Measurements from ENCODE around the gene EVC2. TPM values are rescaled to one million over a fixed set of nuclear protein-coding genes. Genes with fewer than 3 reads are reported as not detected.

Gene EVC2
- polyA plus RNA-seq, 3 donors: 0.04 to 0.12 (median 0.08) TPM

DNA sequence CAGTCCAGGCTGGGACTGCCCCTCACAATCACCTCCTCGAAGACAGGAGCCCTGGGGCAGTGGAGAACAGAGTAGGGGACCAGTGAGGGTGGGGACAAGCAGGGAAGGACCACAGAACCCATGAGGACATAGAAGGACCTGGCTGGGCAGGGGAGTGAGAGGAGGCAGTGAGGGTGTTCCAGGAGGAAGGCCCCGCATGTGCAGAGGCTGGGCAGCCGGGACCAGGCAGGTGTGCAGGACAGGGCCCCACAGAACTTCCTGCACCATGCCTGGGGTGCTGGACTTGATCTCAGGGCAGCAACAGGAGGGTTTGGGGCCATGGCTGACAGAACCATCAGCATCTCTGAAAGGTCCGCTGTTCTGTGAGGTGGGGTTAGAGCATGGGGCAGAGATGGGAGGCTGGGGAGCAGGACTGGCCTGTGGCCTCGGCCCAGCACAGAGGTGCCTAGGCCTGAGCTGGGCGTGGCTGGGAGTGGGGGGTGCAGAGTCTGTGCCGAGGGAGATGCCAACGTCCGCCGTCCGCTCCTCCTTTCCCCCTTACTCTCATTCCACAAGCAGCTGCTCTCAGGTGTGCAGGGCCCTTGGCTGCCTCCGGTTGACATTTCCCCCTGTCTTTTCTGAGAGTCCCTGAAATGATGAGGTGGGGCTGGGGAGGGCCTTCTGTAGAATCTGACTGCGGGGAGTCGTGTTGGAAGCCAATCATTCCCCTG lies 43.5 kb upstream of the EVC2 start:
- no peak for DNase-seq
- H3K27ac ChIP-seq (ENCODE audit: low read depth in 1 of 2, low read length in 2 of 2): no peak overlapping the region
- no peaks in the 10 kb centered on the region for H3K27me3 ChIP-seq (ENCODE audit: control insufficient read depth in 2 of 2, insufficient read depth in 2 of 2, low read length in 2 of 2)
- H3K27ac Mint-ChIP-seq: no peak overlapping the region
- no peak overlapping the region for H3K4me3 Mint-ChIP-seq
- no peak overlapping the region for H3K9ac ChIP-seq (ENCODE audit: insufficient read depth, low read length, poor library complexity, severe bottlenecking)
- peaks cover 0 to under 1% (median 0%) of the 10 kb centered on the region in 3 donors for H3K27me3 Mint-ChIP-seq (ENCODE audit: low read depth in 3 of 3)
- H3K36me3 Mint-ChIP-seq: no peaks in the 10 kb centered on the region
- peaks cover 0 to 2% (median 0%) of the 10 kb centered on the region in 7 donors for H3K9me3 Mint-ChIP-seq
- no peaks in the 10 kb centered on the region for H3K9me3 ChIP-seq (replicated peaks in 1 of 2; ENCODE audit: control insufficient read depth in 1 of 2, insufficient read depth in 1 of 2, low read length in 2 of 2)
- no peaks in the 10 kb centered on the region for H3K4me1 ChIP-seq (ENCODE audit: control insufficient read depth in 1 of 2, insufficient read depth in 2 of 2, low read length in 2 of 2)
- no peaks in the 10 kb centered on the region for H3K4me1 Mint-ChIP-seq
- no peak overlapping the region for H3K4me3 ChIP-seq (replicated peaks in 1 of 3; ENCODE audit: low read depth in 2 of 3, low read length in 3 of 3)
- H4K20me1 ChIP-seq (ENCODE audit: insufficient read depth, low read length): no peaks in the 10 kb centered on the region
- no peaks in the 10 kb centered on the region for H3K36me3 ChIP-seq (replicated peaks in 1 of 2; ENCODE audit: control insufficient read depth in 1 of 2, insufficient read depth in 2 of 2, low read length in 2 of 2)
- intact Hi-C loops (cut with micrococcal nuclease): no loop called here
- no peak overlapping the region for H2AFZ ChIP-seq (ENCODE audit: insufficient read depth, low read depth, low read length, poor library complexity, severe bottlenecking)
- 75% methylated on average over 4 of the region's 14 CpGs for WGBS (ENCODE audit: insufficient coverage)
- TF ChIP-seq, protein P1, sequence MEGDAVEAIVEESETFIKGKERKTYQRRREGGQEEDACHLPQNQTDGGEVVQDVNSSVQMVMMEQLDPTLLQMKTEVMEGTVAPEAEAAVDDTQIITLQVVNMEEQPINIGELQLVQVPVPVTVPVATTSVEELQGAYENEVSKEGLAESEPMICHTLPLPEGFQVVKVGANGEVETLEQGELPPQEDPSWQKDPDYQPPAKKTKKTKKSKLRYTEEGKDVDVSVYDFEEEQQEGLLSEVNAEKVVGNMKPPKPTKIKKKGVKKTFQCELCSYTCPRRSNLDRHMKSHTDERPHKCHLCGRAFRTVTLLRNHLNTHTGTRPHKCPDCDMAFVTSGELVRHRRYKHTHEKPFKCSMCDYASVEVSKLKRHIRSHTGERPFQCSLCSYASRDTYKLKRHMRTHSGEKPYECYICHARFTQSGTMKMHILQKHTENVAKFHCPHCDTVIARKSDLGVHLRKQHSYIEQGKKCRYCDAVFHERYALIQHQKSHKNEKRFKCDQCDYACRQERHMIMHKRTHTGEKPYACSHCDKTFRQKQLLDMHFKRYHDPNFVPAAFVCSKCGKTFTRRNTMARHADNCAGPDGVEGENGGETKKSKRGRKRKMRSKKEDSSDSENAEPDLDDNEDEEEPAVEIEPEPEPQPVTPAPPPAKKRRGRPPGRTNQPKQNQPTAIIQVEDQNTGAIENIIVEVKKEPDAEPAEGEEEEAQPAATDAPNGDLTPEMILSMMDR (IDR thresholded peaks at IDR 0.05): no peak
- no peak overlapping the region for H3K4me2 ChIP-seq (replicated peaks; ENCODE audit: extremely low read depth, low read length, poor library complexity, severe bottlenecking)
- no peaks in the 10 kb centered on the region for H3K79me2 ChIP-seq (ENCODE audit: insufficient read depth, low read length)

DNA sequence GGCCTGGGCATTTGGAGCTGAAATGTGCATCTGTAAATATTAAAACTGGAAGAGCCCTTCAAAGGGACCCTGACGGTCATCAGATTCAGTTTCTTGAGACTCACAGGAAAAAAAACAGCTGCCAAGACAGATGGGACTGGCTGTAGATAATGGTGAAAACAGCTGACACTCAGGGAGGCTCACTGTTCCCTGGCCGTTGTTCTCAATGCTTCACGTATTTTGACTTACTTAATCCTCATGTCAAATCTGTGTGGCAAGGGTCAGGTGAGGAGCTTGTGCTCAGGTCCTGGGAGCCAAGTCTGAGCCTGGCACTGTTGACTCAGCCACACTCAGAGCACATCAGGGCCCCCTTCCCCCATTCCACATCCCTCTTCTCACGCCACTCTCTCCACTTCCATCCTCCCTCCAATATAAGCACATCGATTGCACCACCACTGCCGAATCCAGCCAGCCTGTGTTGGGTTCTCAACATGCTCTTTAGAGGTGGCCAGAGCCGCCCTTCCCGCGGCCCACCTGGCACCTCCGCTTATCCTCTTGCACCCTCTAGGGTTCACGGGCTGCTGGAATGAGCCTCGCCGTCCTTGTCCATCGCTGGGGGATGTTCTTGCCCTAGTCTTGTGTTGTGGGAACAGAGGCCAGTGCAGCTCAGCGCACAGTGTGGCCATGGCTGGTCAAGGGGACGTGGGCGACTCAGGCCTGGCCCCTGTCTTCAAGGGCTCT lies 42.7 kb upstream of the EVC2 start:
- Histone ChIP-seq H3K4me1 (ENCODE audit: control insufficient read depth in 1 of 2, insufficient read depth in 2 of 2, low read length in 2 of 2) (no peaks in the 10 kb centered on the region), H3K27me3 (ENCODE audit: control insufficient read depth in 2 of 2, insufficient read depth in 2 of 2, low read length in 2 of 2) (no peaks in the 10 kb centered on the region), H3K4me3 (replicated peaks in 1 of 3; ENCODE audit: low read depth in 2 of 3, low read length in 3 of 3) (no peak overlapping the region), H3K27ac (ENCODE audit: low read depth in 1 of 2, low read length in 2 of 2) (no peak overlapping the region), H2AFZ (ENCODE audit: insufficient read depth, low read depth, low read length, poor library complexity, severe bottlenecking) (no peak overlapping the region), H3K9ac (ENCODE audit: insufficient read depth, low read length, poor library complexity, severe bottlenecking) (no peak overlapping the region), H3K9me3 (replicated peaks in 1 of 2; ENCODE audit: control insufficient read depth in 1 of 2, insufficient read depth in 1 of 2, low read length in 2 of 2) (no peaks in the 10 kb centered on the region), H3K79me2 (ENCODE audit: insufficient read depth, low read length) (no peaks in the 10 kb centered on the region), H3K4me2 (replicated peaks; ENCODE audit: extremely low read depth, low read length, poor library complexity, severe bottlenecking) (no peak overlapping the region), H4K20me1 (ENCODE audit: insufficient read depth, low read length) (no peaks in the 10 kb centered on the region), H3K36me3 (replicated peaks in 1 of 2; ENCODE audit: control insufficient read depth in 1 of 2, insufficient read depth in 2 of 2, low read length in 2 of 2) (no peaks in the 10 kb centered on the region)
- H3K27ac Mint-ChIP-seq: no peak overlapping the region
- peaks cover 0 to 3% (median 0%) of the 10 kb centered on the region in 3 donors for H3K27me3 Mint-ChIP-seq (ENCODE audit: low read depth in 3 of 3)
- no peaks in the 10 kb centered on the region for H3K4me1 Mint-ChIP-seq
- intact Hi-C loops (cut with micrococcal nuclease): no loop called here
- WGBS (ENCODE audit: insufficient coverage): 93% methylated on average over 15 of the region's 17 CpGs
- no peak overlapping the region for H3K4me3 Mint-ChIP-seq
- H3K36me3 Mint-ChIP-seq: no peaks in the 10 kb centered on the region
- TF ChIP-seq, protein P1 (IDR thresholded peaks at IDR 0.05): no peak
- peaks cover 0 to 2% (median 0%) of the 10 kb centered on the region in 7 donors for H3K9me3 Mint-ChIP-seq
- DNase-seq: no peak
